ENCODE results near the gene SUSD3. TPM values are rescaled to one million over a fixed set of nuclear protein-coding genes. Genes with fewer than 3 reads are reported as not detected.

Gene SUSD3
- polyA plus RNA-seq, 1 experiment: 1.9 TPM

DNA sequence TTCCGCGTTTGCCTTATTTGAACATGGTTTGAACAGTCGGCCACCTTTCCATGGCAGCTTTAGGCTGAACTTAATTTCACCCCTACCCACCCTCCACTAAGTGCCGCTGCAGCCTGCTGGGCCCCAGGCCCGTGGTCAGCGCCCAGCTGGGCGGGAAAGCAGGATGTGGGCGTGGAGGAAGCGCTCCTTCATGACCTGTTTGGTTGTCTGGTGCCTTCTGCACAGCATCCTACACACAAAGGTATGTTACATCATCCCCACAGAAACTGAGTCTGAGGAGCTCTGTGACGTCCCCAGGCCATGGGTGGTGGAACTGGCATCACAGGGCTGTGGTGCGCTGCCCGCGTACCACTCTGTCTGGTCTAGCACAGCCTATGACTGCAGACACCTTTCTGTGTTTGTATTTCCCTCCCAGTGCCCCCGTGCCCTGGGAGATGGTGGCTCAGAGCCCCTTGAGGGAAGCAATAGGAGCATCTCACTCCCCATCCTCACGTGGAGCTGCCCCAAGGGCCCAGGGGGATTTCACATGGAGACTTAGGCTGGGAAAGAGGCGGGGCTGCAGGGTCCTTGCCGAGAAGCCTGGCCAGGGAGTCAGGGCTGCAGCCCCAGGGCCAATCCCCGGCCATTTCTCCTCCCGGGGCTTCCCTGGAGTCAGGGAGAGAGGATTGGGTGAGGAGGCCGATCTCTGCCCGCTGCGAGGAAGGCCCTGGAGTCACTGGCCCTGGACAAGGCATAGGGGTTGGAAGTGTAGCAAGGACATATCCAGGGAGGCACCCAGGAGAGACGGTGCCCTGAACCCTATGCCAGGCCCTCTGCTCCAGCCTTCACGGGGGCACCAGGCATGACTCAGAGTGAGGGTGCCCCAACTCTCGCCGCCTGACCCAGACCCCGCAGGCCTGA, 37.5 kb upstream of the SUSD3 start:
- TF ChIP-seq, protein P1, sequence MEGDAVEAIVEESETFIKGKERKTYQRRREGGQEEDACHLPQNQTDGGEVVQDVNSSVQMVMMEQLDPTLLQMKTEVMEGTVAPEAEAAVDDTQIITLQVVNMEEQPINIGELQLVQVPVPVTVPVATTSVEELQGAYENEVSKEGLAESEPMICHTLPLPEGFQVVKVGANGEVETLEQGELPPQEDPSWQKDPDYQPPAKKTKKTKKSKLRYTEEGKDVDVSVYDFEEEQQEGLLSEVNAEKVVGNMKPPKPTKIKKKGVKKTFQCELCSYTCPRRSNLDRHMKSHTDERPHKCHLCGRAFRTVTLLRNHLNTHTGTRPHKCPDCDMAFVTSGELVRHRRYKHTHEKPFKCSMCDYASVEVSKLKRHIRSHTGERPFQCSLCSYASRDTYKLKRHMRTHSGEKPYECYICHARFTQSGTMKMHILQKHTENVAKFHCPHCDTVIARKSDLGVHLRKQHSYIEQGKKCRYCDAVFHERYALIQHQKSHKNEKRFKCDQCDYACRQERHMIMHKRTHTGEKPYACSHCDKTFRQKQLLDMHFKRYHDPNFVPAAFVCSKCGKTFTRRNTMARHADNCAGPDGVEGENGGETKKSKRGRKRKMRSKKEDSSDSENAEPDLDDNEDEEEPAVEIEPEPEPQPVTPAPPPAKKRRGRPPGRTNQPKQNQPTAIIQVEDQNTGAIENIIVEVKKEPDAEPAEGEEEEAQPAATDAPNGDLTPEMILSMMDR (IDR thresholded peaks at IDR 0.05; ENCODE audit: insufficient read depth, low read depth, low read length): no peak
- ChIA-PET POLR2A (no interaction called here), CTCF (no interaction called here)
- H3K36me3 ChIP-seq (ENCODE audit: control insufficient read depth, insufficient read depth, low read length): no peaks in the 10 kb centered on the region
- H3K27me3 ChIP-seq (ENCODE audit: control insufficient read depth, insufficient read depth, low read length): no peaks in the 10 kb centered on the region
- no peak overlapping the region for H3K4me3 ChIP-seq (ENCODE audit: low read depth, low read length)
- DNase-seq (ENCODE audit: low read depth): no peak

DNA sequence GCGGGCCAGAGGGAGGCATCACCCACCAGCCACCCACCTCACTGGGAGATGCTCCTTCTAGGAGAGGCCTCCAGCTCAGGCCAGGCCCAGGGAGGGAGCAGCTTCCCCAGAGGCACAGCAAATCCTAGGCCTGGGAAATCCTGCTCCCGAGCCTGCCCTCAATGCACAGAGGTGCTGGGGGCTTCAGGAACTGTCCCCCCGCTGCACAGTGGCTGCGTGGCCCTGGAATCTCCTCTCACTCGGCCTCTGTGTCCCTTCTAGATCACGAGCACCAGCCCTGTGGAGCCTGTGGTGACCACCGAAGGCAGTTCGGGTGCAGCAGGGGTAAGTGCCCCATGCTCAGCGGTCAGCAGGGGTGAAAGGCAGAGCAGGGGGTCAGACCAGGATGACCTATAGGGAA, 36.4 kb upstream of the SUSD3 start:
- Histone ChIP-seq H3K4me3 (ENCODE audit: low read depth, low read length) (no peak overlapping the region), H3K27me3 (ENCODE audit: control insufficient read depth, insufficient read depth, low read length) (no peaks in the 10 kb centered on the region), H3K36me3 (ENCODE audit: control insufficient read depth, insufficient read depth, low read length) (no peaks in the 10 kb centered on the region)
- TF ChIP-seq, protein P1 (IDR thresholded peaks at IDR 0.05; ENCODE audit: insufficient read depth, low read depth, low read length): no peak
- ChIA-PET POLR2A (no interaction called here), CTCF (no interaction called here)
- DNase-seq (ENCODE audit: low read depth): no peak

GRCh38 chr9:93022721-93023520, 35.6 kb upstream of the SUSD3 start:
- CTCF ChIA-PET: no interaction called here

GRCh38 chr9:93023521-93023815, 35.0 kb upstream of the SUSD3 start:
- POLR2A ChIA-PET: no interaction called here
- TF ChIP-seq, protein P1 (IDR thresholded peaks at IDR 0.05; ENCODE audit: insufficient read depth, low read depth, low read length): no peak
- CTCF ChIA-PET: no interaction called here
- no peak for DNase-seq (ENCODE audit: low read depth)
- Histone ChIP-seq H3K36me3 (ENCODE audit: control insufficient read depth, insufficient read depth, low read length) (no peaks in the 10 kb centered on the region), H3K4me3 (ENCODE audit: low read depth, low read length) (no peak overlapping the region), H3K27me3 (ENCODE audit: control insufficient read depth, insufficient read depth, low read length) (no peaks in the 10 kb centered on the region)

More at GRCh38 chr9:93022721-93023520, 35.6 kb upstream of the SUSD3 start:
- DNase-seq (ENCODE audit: low read depth): no peak
- POLR2A ChIA-PET: no interaction called here
- TF ChIP-seq, protein P1 (IDR thresholded peaks at IDR 0.05; ENCODE audit: insufficient read depth, low read depth, low read length): no peak
- Histone ChIP-seq H3K4me3 (ENCODE audit: low read depth, low read length) (no peak overlapping the region), H3K27me3 (ENCODE audit: control insufficient read depth, insufficient read depth, low read length) (no peaks in the 10 kb centered on the region), H3K36me3 (ENCODE audit: control insufficient read depth, insufficient read depth, low read length) (no peaks in the 10 kb centered on the region)

DNA sequence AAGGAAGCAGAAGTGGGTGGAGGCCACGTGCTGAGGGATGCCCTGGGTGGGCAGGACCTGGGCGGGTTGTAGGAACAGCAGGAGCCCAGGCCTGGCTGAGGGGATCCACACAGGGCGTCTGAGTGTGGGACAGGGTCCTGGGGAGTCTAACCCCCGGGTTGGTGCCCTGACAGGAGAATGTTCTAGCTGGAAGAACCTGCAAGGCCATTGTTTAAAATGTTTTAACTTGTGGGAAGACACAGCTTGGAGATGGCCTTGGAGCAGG, 33.9 kb upstream of the SUSD3 start:
- H3K27me3 ChIP-seq (ENCODE audit: control insufficient read depth, insufficient read depth, low read length): no peaks in the 10 kb centered on the region
- POLR2A ChIA-PET: no interaction called here

More for the DNA sequence above, 33.9 kb upstream of the SUSD3 start:
- TF ChIP-seq, protein P1 (IDR thresholded peaks at IDR 0.05; ENCODE audit: insufficient read depth, low read depth, low read length): no peak
- no peaks in the 10 kb centered on the region for H3K36me3 ChIP-seq (ENCODE audit: control insufficient read depth, insufficient read depth, low read length)
- no peak overlapping the region for H3K4me3 ChIP-seq (ENCODE audit: low read depth, low read length)
- CTCF ChIA-PET: interaction anchor here (1.2 kb wide), 1 partner anchor 21 kb away, joined by 3 read pairs; no protein-coding TSS in a partner anchor
- DNase-seq (ENCODE audit: low read depth): no peak
